Coronary artery (tissue), 2 donors: ENCODE measurements around the gene LIME1.

Source experiments
- DNase-seq: peaks from one replicate; pipeline ENCODE4 v3.0.0-alpha.2; 2017; ENCODE audit warnings: low spot score
- H3K27ac ChIP-seq, 2 donors: fragments of 200-600 bp; sonication (generic); one replicate each; pipeline ENCODE4 v1.5.1; 2016 to 2019
- H3K4me3 ChIP-seq: fragments of 200-600 bp; sonication (generic); 2 replicates; pipeline ENCODE4 v1.5.1; 2016; ENCODE audit warnings: mild to moderate bottlenecking, moderate library complexity
- TF ChIP-seq, protein P1 (sequence below): fragments of 200-600 bp; sonication (generic); IDR thresholded peaks from one replicate; pipeline ENCODE4 v1.5.1; 2019; ENCODE audit warnings: antibody characterized with exemption

The LIME1 gene

DNA sequence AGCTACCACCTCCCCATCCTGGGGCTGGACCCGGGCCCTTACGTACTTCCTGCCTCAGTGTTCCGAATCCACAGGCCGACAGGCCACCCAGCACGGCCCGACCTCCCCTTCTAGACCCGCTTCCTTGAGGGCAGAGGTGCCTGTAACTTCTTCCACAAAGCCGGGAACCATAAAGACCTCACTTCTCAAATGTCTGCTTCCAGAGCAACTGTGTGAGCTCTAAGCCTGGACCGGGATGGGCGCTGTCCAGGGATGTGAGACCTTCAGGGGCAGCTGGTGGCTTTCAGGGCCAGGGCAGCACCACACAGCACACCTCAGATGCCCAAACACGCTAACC lies 12.4 kb downstream of the LIME1 start:
- no peak overlapping the region for H3K27ac ChIP-seq
- no peak for DNase-seq
- TF ChIP-seq, protein P1, sequence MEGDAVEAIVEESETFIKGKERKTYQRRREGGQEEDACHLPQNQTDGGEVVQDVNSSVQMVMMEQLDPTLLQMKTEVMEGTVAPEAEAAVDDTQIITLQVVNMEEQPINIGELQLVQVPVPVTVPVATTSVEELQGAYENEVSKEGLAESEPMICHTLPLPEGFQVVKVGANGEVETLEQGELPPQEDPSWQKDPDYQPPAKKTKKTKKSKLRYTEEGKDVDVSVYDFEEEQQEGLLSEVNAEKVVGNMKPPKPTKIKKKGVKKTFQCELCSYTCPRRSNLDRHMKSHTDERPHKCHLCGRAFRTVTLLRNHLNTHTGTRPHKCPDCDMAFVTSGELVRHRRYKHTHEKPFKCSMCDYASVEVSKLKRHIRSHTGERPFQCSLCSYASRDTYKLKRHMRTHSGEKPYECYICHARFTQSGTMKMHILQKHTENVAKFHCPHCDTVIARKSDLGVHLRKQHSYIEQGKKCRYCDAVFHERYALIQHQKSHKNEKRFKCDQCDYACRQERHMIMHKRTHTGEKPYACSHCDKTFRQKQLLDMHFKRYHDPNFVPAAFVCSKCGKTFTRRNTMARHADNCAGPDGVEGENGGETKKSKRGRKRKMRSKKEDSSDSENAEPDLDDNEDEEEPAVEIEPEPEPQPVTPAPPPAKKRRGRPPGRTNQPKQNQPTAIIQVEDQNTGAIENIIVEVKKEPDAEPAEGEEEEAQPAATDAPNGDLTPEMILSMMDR, result no peak
- H3K4me3 ChIP-seq, result no peak overlapping the region

DNA sequence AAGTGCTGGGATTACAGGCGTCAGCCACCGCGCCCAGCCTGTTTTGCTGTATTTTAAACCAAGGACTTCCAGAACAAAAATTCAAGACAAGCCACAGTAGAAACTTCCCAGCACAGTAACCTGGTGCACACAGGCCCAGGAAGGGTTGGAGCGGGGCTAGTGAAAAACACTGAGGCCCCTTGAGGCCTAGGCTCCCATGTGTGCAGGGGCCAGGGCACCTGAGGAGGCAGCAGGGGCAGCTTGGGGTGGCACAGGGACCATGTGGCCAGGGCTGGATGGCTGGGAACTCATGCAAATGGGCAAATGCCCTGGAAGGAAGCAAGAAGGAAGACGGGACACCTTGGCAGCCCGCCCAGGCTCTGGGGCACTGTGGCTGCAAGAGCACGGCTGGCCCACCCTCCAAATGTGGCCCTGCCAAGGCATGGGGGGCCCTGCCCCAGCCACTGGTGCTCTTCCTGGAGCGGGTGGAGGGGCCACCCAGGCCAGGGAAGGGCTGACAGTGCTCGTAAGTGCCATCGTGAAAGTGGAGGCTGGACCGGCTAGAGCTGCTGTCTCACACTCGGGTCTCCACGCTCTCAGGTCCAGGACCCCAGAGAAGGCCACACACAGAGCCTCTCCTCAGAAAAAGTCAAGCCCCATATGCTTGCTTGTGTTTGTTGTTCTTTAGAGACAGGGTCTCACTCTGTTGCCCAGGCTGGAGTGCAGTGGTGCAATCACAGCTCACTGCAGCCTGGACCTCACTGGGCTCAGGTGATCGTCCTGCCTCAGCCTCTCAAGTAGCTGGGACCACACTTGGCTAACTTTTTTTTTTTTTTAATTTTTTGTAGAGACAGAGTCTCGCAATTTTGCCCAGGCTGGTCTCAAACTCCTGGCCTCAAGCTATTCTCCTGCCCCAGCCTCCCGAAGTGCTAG lies 13.4 kb downstream of the LIME1 start:
- DNase-seq, result no peak
- H3K27ac ChIP-seq, result no peak overlapping the region
- no peak overlapping the region for H3K4me3 ChIP-seq
- TF ChIP-seq, protein P1, result no peak

DNA sequence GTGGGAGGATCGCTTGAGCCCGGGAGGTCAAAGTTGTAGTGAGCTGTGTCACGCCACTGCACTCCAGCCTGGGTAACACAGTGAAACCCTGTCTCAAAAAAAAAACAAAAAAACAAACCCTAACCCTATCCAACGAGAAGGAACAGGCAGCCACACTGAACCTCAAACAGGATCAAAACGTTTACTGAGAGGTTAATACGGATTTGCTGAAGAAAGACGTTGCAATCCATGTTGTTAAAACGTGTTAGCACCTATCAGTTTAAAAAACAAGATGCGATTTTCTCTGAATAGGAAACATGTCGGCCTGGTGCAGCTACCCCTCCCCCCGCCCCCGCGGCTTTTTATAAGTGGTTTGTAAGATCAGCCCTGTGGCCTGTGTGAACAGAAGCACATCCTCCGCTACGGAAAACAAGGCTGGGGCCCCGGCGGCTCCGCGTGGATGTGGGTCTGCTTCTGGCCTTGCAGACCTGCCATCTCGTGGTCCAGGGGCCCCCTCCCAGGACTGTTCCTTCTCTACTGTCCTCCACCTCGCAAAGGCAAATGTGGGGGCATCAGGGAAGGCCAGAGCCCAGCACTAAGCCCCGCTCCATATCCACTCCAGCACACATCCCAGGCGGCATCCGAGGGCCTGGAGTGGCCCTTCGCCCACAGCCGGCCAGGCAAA lies 14.5 kb downstream of the LIME1 start:
- Histone ChIP-seq H3K27ac (no peak overlapping the region), H3K4me3 (no peak overlapping the region)
- DNase-seq, result no peak
- TF ChIP-seq, protein P1, result no peak

DNA sequence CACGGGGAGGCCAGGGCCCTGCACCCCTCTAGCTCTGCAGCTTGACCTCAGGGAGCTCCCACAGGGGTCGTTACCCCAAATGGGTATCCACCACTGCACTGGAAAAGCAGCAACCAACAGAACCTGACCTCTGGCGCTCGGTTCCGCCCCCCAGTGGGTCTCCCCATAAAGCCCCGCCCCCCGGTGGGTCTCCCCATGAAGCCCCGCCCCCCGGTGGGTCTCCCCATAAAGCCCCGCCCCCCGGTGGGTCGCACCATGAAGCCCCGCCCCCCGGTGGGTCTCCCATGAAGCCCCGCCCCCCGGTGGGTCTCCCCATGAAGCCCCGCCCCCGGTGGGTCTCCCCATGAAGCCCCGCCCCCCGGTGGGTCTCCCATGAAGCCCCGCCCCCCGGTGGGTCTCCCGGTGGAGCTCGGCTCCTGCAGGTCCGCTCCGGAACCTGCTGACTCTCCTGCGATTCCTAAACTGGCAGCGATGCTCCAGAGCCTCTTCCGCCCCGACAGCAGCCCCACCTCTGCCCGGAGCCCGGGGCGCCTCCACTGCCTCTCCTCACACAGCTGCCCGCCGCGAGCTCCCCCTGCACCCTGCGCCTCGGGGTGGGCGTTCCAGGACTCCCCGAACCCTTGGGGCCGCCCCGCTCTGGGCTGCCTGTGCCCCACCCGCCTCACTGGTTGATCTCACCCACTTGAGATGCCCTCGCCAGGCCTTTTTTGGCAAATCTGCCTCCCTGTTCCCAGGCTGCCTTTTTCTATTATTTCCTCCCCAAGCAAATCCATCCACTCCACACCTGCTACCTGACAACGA lies 15.2 kb downstream of the LIME1 start:
- no peak overlapping the region for H3K4me3 ChIP-seq
- H3K27ac ChIP-seq, result no peak overlapping the region
- no peak for DNase-seq
- TF ChIP-seq, protein P1, result no peak

DNA sequence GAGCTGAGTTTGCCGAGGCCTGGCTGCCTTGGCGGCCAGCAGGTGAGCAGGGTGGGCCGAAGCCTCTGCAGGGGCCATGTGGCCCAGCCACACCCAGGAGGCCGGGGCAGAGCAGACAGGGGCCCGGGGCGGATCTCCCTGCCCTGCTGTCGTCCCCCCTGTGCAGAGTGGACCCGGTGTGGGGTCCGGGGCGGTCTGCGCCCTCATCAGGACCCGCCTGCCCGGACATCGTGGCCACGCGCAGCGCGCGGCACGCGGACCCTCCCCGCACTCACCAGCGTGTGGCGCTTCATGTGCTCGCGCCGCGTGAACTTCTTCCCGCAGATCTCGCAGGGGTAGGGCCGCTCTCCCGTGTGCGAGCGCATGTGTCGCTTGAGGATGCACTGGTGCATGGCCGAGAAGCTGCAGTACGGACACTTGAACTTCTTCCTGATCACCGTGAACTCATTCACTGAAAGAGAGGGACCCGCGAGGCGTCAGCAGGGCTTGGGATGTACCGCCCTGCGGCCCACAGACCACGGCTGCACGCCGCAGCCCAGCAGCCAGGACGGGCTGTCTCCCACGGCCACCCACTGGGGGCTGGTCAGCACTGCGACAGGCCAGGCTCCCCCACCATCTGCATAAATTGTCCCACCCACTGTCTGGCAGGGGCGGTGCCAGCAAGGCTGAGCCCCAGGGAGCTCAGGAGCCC lies 16.1 kb downstream of the LIME1 start:
- Histone ChIP-seq H3K4me3 (no peak overlapping the region), H3K27ac (no peak overlapping the region)
- TF ChIP-seq, protein P1, result no peak
- DNase-seq, result no peak

DNA sequence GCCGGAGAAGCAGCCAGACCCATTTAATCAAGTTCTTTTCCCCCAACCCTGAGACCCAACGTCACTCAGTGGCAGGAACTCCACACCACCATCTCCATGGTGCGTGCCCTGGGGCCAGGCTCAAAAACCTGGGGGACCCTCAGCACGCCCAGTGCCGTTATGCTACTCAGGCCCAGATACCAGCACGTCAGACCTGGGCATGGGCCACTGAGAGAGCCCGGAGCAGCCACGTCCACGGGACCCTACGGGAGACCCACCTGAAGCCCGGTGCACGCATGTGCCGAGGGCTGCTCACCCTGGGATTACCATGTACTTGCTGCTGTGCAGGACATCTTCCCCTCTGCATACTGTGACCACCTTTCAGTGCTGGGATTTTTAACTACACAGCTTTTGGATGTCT lies 16.9 kb downstream of the LIME1 start:
- H3K27ac ChIP-seq, result no peak overlapping the region
- TF ChIP-seq, protein P1, result no peak
- no peak for DNase-seq
- H3K4me3 ChIP-seq, result no peak overlapping the region
